ENCODE results near the gene RNASE13.

GRCh38 chr14:21070610-21071224 lies 36.1 kb upstream of the RNASE13 start:
- TF ChIP-seq, protein P1, sequence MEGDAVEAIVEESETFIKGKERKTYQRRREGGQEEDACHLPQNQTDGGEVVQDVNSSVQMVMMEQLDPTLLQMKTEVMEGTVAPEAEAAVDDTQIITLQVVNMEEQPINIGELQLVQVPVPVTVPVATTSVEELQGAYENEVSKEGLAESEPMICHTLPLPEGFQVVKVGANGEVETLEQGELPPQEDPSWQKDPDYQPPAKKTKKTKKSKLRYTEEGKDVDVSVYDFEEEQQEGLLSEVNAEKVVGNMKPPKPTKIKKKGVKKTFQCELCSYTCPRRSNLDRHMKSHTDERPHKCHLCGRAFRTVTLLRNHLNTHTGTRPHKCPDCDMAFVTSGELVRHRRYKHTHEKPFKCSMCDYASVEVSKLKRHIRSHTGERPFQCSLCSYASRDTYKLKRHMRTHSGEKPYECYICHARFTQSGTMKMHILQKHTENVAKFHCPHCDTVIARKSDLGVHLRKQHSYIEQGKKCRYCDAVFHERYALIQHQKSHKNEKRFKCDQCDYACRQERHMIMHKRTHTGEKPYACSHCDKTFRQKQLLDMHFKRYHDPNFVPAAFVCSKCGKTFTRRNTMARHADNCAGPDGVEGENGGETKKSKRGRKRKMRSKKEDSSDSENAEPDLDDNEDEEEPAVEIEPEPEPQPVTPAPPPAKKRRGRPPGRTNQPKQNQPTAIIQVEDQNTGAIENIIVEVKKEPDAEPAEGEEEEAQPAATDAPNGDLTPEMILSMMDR (IDR thresholded peaks at IDR 0.05): no peak
- TF ChIP-seq JUNB (IDR thresholded peaks at IDR 0.05) (no peak), EP300 (IDR thresholded peaks at IDR 0.05) (no peak), ESRRA (IDR thresholded peaks at IDR 0.05; ENCODE audit: borderline replicate concordance, low read length) (no peak), MAX (IDR thresholded peaks at IDR 0.05) (no peak), RAD21 (conservative IDR thresholded peaks at IDR 0.05 in 1 of 2, IDR thresholded peaks at IDR 0.05 in 1 of 2) (no peak), MYC (IDR thresholded peaks at IDR 0.05; ENCODE audit: borderline replicate concordance, low read length) (no peak)

Data from A549 (cell line).